ENCODE data around the gene APIP. TPM values are rescaled to one million over a fixed set of nuclear protein-coding genes. Genes with fewer than 3 reads are reported as not detected.
A peak's percentile ranks its signal among the peaks of the same experiment; 100 is the strongest.

Gene APIP
- total and polyA plus RNA-seq, 10 donors = 18.2 to 33.2 (median 26.1) TPM

DNA sequence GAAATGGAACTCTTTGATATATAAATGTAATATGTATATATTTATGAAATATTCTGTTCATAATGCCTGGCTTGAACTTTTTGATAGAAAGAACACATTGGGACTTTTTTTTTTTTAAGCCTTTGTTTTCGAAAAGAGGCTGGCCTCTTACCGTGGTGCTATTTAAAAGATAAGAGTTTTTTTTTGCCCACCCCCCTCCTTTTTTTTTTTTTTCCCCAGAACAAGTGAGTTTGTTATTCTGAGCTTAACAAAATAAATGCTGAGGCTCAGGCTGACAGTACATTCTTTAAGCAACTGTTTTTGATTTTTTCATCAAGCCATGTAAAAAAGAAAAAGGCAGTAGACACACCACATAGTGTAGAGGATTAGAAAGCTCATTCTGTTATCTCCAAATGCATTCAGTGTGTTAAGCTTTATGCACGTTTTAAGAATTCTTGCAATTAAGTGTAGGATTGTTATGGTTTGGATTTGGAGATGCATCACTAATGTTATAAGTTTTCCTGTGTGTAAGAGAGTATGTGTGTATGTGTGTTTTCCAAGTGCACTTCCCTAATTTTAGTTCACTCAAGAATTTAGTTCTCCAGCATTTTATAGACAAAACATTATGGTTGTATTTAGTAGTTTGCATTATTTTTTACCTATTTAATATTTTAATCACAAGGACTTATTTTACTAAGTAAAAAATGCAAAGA, 12.2 kb upstream of the APIP start:
- TF ChIP-seq CTCF (IDR thresholded peaks at IDR 0.05 in 8 of 11, conservative IDR thresholded peaks at IDR 0.05 in 3 of 11) (no peak), POLR2A (IDR thresholded peaks at IDR 0.05) (no peak), POLR2AphosphoS5 (IDR thresholded peaks at IDR 0.05) (no peak)
- Histone ChIP-seq H3K4me3 (no peak overlapping the region), H3K9me3 (no peaks in the 10 kb centered on the region), H3K36me3 (peaks cover 0 to 22% (median 10%) of the 10 kb centered on the region in 6 donors), H3K27ac (no peak overlapping the region), H3K4me1 (peaks cover 0 to 59% (median 10%) of the 10 kb centered on the region in 6 donors), H3K27me3 (replicated peaks in 1 of 7) (no peaks in the 10 kb centered on the region)
- 73 to 80% (median 78%) methylated on average over 3 of the region's 3 CpGs for WGBS, 5 donors
- intact Hi-C loops (cut with DNase I; ENCODE audit: low total_unique reads) = loop anchor here (5.0 kb wide), 3 partner anchors 309 to 559 kb away; no protein-coding TSS in a partner anchor
- DNase-seq = no peak

- no peak for DNase-seq
- Histone ChIP-seq H3K9me3 (no peaks in the 10 kb centered on the region), H3K36me3 (peaks cover 0 to 6% (median under 1%) of the 10 kb centered on the region in 6 donors), H3K27me3 (replicated peaks in 1 of 7) (no peaks in the 10 kb centered on the region), H3K4me1 (peaks cover 0 to 59% (median 13%) of the 10 kb centered on the region in 6 donors), H3K4me3 (no peak overlapping the region), H3K27ac (no peak overlapping the region)
- TF ChIP-seq CTCF (IDR thresholded peaks at IDR 0.05 in 8 of 11, conservative IDR thresholded peaks at IDR 0.05 in 3 of 11) (no peak), POLR2AphosphoS5 (IDR thresholded peaks at IDR 0.05) (no peak), POLR2A (IDR thresholded peaks at IDR 0.05) (no peak)
- intact Hi-C loops (cut with DNase I; ENCODE audit: low total_unique reads) = loop anchor here (5.0 kb wide), 3 partner anchors 311 to 561 kb away; no protein-coding TSS in a partner anchor
Observed at GRCh38 chr11:34926831-34927132, 10.6 kb upstream of the APIP start.

GRCh38 chr11:34926101-34926830, 10.1 kb upstream of the APIP start:
- no peak for DNase-seq
- Histone ChIP-seq H3K27me3 (replicated peaks in 1 of 7) (no peaks in the 10 kb centered on the region), H3K9me3 (no peaks in the 10 kb centered on the region), H3K4me3 (no peak overlapping the region), H3K27ac (no peak overlapping the region), H3K4me1 (peaks cover 0 to 59% (median 13%) of the 10 kb centered on the region in 6 donors), H3K36me3 (peaks cover 0 to 1% (median 0%) of the 10 kb centered on the region in 6 donors)
- intact Hi-C loops (cut with DNase I; ENCODE audit: low total_unique reads) = loop anchor here (5.0 kb wide), 3 partner anchors 311 to 561 kb away; no protein-coding TSS in a partner anchor
- TF ChIP-seq CTCF (IDR thresholded peaks at IDR 0.05 in 8 of 11, conservative IDR thresholded peaks at IDR 0.05 in 3 of 11) (peak; percentile 48 to 82 (median 63)), POLR2AphosphoS5 (IDR thresholded peaks at IDR 0.05) (no peak), POLR2A (IDR thresholded peaks at IDR 0.05) (no peak)
- 7 to 16% (median 15%) methylated on average over 2 of the region's 2 CpGs for WGBS, 5 donors

GRCh38 chr11:34924714-34925113, 8.5 kb upstream of the APIP start:
- no peak for DNase-seq
- Histone ChIP-seq H3K4me1 (peaks cover 0 to 55% (median 13%) of the 10 kb centered on the region in 6 donors), H3K9me3 (no peaks in the 10 kb centered on the region), H3K27me3 (replicated peaks in 1 of 7) (no peaks in the 10 kb centered on the region), H3K27ac (no peak overlapping the region), H3K36me3 (peaks cover 0 to 9% (median 0%) of the 10 kb centered on the region in 6 donors), H3K4me3 (no peak overlapping the region)
- 78 to 92% (median 85%) methylated on average over 3 of the region's 3 CpGs for WGBS, 5 donors
- intact Hi-C loops (cut with DNase I; ENCODE audit: low total_unique reads) = loop anchor here (5.0 kb wide), 3 partner anchors 313 to 563 kb away; no protein-coding TSS in a partner anchor
- TF ChIP-seq POLR2AphosphoS5 (IDR thresholded peaks at IDR 0.05) = no peak
- no peak for TF ChIP-seq CTCF (IDR thresholded peaks at IDR 0.05 in 8 of 11, conservative IDR thresholded peaks at IDR 0.05 in 3 of 11)
